ENCODE measurements around the gene SPATA2. TPM values are rescaled to one million over a fixed set of nuclear protein-coding genes. Genes with fewer than 3 reads are reported as not detected.

The SPATA2 gene
- total and polyA plus RNA-seq, 2 of the 13 experiments (the other 11 are each of a cell fraction or from before 2014, with no cell fraction given): 3.2 to 8.7 TPM

GRCh38 chr20:49916146-49917002 lies 1.0 kb upstream of the SPATA2 start (continued):
- peak; percentile 59; the same call in 1 of the 2 replicates for TF ChIP-seq PRDM15 (CRISPR knock-in tag; IDR thresholded peaks at IDR 0.05)
- no peak; the same call in none of the 2 replicates for TF ChIP-seq CHD2 (IDR thresholded peaks at IDR 0.05; ENCODE audit: low read depth, low read length)
- TF ChIP-seq KLF6 (CRISPR knock-in tag; IDR thresholded peaks at IDR 0.05): no peak
- TF ChIP-seq PAWR (CRISPR knock-in tag; IDR thresholded peaks at IDR 0.05; ENCODE audit: borderline replicate concordance): no peak
- TF ChIP-seq ZFAT (CRISPR knock-in tag; conservative IDR thresholded peaks at IDR 0.05): no peak
- TF ChIP-seq ZNF441 (CRISPR knock-in tag; IDR thresholded peaks at IDR 0.05; ENCODE audit: borderline replicate concordance): peak; percentile 92
- peak; percentile 93 for TF ChIP-seq TGIF2 (CRISPR knock-in tag; IDR thresholded peaks at IDR 0.05)
- peak; percentile 95 for TF ChIP-seq HDAC6 (IDR thresholded peaks at IDR 0.05; ENCODE audit: low read depth, low read length)
- TF ChIP-seq SKI (IDR thresholded peaks at IDR 0.05; ENCODE audit: partially characterized antibody): peak; percentile 78
- no peak for TF ChIP-seq HNRNPL (IDR thresholded peaks at IDR 0.05; ENCODE audit: low read depth, low read length)
- peak; percentile 10; the same call in 1 of the 2 replicates for TF ChIP-seq ZNF350 (CRISPR knock-in tag; IDR thresholded peaks at IDR 0.05; ENCODE audit: borderline replicate concordance, low read depth)
- TF ChIP-seq NFIC (IDR thresholded peaks at IDR 0.05; ENCODE audit: low read length): 0 out of 2 replicates have a peak, but pooled peaks have one; percentile 83
- TF ChIP-seq, protein P1, sequence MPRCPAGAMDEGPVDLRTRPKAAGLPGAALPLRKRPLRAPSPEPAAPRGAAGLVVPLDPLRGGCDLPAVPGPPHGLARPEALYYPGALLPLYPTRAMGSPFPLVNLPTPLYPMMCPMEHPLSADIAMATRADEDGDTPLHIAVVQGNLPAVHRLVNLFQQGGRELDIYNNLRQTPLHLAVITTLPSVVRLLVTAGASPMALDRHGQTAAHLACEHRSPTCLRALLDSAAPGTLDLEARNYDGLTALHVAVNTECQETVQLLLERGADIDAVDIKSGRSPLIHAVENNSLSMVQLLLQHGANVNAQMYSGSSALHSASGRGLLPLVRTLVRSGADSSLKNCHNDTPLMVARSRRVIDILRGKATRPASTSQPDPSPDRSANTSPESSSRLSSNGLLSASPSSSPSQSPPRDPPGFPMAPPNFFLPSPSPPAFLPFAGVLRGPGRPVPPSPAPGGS (CRISPR knock-in tag; IDR thresholded peaks at IDR 0.05): no peak
- TF ChIP-seq, protein P2, sequence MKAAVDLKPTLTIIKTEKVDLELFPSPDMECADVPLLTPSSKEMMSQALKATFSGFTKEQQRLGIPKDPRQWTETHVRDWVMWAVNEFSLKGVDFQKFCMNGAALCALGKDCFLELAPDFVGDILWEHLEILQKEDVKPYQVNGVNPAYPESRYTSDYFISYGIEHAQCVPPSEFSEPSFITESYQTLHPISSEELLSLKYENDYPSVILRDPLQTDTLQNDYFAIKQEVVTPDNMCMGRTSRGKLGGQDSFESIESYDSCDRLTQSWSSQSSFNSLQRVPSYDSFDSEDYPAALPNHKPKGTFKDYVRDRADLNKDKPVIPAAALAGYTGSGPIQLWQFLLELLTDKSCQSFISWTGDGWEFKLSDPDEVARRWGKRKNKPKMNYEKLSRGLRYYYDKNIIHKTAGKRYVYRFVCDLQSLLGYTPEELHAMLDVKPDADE (CRISPR knock-in tag; IDR thresholded peaks at IDR 0.05): 0 out of 2 replicates have a peak, but pooled peaks have one; percentile 2
- TF ChIP-seq ZNF552 (CRISPR knock-in tag; IDR thresholded peaks at IDR 0.05; ENCODE audit: borderline replicate concordance): peak; percentile 49; the same call in 1 of the 2 replicates
- TF ChIP-seq HNRNPK (IDR thresholded peaks at IDR 0.05; ENCODE audit: low read depth, low read length, poor library complexity, severe bottlenecking): no peak
- peak; percentile 94 for TF ChIP-seq SALL1 (CRISPR knock-in tag; IDR thresholded peaks at IDR 0.05)
- TF ChIP-seq ZBTB1 (CRISPR knock-in tag; IDR thresholded peaks at IDR 0.05; ENCODE audit: borderline replicate concordance): no peak
- TF ChIP-seq HOXA3 (CRISPR knock-in tag; IDR thresholded peaks at IDR 0.05): peak; percentile 95
- no peak for TF ChIP-seq ZNF33A (CRISPR knock-in tag; IDR thresholded peaks at IDR 0.05; ENCODE audit: borderline replicate concordance)
- peak; percentile 94 for TF ChIP-seq SOX5 (CRISPR knock-in tag; IDR thresholded peaks at IDR 0.05; ENCODE audit: borderline replicate concordance)
- peak; percentile 34; the same call in 1 of the 2 replicates for TF ChIP-seq ZNF720 (CRISPR knock-in tag; IDR thresholded peaks at IDR 0.05)
- peak; percentile 68; the same call in 1 of the 2 replicates for TF ChIP-seq SPEN (CRISPR knock-in tag; IDR thresholded peaks at IDR 0.05; ENCODE audit: low read depth)
- peak; percentile 96 for TF ChIP-seq TBX3 (IDR thresholded peaks at IDR 0.05; ENCODE audit: borderline replicate concordance)

Data from HepG2 (cell line).